GM21786 (cell line): ENCODE results near the gene PCDH1.
A peak's percentile ranks its signal among the peaks of the same experiment; 100 is the strongest.

Experiments used
- ATAC-seq: cut with Tn5 transposase; IDR thresholded peaks from one replicate; pipeline ENCODE4 v1.9.1; 2021; ENCODE audit not compliant: unreplicated experiment

PCDH1 gene

GRCh38 chr5:141857226-141857625, 21.0 kb downstream of the PCDH1 start:
- no peak for ATAC-seq

GRCh38 chr5:141856037-141856790, 22.0 kb downstream of the PCDH1 start:
- no peak for ATAC-seq

GRCh38 chr5:141855265-141856036, 22.8 kb downstream of the PCDH1 start:
- ATAC-seq, result no peak

- no peak for ATAC-seq
Measured at GRCh38 chr5:141853895-141854626, 24.1 kb downstream of the PCDH1 start.

DNA sequence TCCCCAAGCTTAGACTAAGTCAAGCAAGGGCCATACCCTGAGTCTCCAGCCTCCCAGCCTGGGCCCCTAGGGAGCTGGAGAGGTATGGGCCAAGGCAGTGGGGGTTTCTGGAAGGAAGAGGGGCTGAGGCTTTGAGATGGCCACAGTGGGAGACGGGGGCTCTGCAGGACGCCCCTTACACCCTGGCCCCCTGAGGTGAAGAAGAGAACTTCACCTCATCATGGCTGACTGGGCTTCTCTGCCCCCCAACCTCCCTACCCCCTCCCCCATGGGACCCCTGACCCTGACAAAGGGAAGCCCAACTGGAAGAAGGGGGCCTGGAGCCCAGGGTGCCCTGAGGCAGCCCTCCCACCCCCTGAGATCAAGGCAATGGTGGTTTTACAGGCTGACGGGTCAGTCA, 25.8 kb downstream of the PCDH1 start:
- ATAC-seq, result no peak

DNA sequence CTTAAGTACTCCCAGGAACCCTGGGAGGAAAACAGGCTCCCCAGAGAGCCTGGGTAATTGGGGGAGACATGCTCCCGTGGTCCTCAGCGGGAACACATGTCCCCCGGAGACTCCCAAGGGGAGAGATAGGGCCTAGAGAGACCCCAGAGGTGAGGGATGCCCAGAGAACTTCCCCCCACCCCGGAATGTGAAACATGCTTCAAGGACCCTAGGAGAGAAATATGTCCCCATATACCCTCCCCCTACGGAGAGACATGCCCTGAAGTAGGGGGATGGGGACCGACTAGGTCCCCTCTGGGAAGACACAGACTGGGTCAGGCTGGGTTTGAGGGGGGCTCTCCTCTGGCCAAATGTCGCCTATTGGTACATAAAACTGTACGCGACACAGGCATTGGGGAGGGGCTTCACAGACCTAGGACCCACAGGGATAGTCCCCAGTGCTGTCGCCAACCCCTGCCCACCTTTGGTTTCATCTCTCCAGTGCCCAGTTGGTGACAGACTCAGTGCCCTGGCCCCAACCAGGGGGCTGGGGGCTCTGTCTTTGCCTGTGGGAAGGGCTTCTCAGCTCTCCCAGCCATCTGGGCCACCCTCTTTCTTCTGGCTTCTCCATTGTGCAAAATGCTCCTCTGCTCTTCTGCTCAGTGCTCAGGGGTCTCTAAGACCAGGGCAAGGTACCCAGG, 26.9 kb downstream of the PCDH1 start:
- no peak for ATAC-seq

- ATAC-seq, result no peak
Measured at GRCh38 chr5:141850786-141851185, 27.4 kb downstream of the PCDH1 start.

GRCh38 chr5:141850244-141850768, 27.9 kb downstream of the PCDH1 start:
- ATAC-seq, result no peak

- ATAC-seq, result peak; percentile 76
Measured at GRCh38 chr5:141849415-141850243, 28.6 kb downstream of the PCDH1 start.

DNA sequence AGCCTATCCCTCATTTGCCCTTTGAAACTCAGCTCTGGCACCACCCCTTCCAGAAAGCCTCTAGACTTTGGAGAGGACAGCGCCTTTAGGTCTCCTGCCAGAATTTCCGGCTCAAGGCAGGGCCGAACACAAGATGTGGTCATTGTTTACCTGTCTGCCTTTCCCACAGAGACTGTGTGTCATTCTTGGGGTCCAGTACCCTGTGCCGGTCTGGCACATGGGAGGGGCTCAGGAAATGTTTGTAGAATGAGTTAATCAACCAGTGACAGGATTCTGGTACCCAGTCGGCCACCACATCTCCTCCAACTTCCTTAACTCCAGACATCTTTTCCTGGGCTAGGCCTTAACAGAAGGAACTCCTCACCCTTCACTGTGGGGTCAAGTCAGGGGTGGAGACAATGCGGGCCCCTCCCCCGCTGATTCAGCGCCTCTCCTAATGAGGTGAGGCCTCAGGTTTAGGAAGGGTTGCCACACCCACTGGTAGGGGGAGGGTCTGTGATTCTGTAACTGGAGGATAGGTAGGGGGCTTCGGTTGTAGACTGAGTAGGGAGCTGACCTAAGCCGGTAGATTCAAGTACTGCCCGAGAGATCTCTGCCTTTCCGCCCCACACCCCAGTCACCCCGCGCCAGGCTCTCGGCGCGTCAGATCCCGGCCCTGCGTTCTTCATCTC, 29.3 kb downstream of the PCDH1 start:
- peak; percentile 17 for ATAC-seq

DNA sequence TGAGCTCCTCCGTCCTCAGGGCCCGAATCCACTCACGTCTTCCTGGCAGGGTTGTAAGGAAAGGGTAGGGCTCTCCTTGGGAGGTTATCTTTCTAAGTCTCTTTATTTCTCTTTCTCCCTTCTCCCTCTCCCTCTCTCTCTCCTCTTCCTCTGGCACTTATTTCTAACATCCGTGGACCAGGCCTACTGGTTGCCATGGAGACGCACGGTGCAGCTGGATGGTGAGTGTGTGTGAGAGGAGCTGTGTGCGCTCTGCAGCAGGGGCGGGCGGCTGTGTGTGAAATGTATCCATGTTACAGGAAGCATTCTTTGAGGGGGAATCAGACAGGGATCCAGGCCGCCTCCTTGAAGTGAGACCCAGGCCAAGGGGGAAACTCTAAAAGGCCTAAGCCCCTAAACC, 32.2 kb downstream of the PCDH1 start:
- ATAC-seq, result no peak

GRCh38 chr5:141845371-141845851, 32.8 kb downstream of the PCDH1 start:
- ATAC-seq, result no peak

GRCh38 chr5:141844414-141845097, 33.7 kb downstream of the PCDH1 start:
- no peak for ATAC-seq

GRCh38 chr5:141843156-141843927, 34.9 kb downstream of the PCDH1 start:
- no peak for ATAC-seq

DNA sequence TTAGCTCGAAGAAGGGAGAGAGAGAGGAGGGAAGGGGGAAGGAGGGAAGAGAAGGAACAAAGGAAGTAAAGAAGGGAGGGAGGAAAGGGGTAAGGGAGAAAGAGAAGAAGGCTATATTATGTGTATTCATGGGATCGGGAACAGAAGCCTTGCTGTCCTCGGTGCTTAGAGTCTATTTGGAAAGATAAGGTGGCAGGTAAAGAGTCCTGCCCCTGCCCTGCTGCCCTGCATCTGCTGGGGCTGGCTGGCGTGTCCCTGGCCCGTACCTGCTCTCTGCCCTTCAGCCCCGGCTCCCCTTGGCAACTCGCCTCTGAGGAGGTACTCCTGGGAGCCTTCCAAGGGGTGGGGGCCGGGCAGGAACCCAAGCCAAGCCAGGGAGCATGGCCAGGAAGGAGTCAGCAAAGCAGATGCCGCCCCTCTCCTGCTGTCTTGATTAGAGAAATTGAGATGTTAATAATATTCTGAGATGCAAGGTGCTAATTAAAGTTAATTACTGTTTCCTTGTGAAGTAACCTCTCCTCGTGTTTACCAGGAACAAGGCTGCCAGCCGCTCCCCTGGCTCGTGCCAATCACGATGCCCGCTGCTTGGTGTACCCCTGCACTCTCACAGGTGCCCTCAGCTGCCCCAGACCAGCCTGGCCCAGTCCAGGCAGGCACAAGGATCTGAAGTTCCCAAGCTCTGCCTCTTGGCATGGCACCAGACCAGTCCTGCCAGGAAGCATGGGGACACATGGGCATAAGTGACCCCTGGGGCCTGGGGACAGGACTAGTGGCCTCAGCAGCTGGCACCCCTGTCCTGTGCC, 36.6 kb downstream of the PCDH1 start:
- no peak for ATAC-seq

DNA sequence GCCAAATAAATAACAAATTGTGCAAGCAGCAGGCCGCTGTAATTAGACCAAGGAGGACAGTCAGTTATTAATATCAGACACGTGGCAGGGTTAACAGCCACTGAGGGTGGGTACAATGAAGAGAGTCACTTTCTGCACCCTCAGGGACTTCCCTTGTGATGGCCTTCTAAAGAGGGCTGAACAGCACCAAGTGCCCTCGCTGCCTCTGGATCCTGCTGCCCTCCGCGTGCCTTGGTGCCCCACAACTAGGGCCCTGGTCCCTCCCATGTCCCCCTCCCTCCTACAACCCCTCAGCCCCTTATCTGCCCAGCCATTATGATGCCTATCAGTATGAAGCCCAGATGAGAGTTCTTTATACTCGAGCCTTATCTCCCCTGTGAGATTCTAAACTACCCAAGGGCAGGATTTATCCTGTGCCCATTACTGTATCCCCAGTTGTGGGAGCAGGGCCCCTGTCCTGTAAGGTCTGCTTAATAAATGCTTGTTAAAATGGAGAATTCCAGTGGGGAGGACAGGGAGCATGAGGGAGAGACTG, 37.3 kb downstream of the PCDH1 start:
- no peak for ATAC-seq

DNA sequence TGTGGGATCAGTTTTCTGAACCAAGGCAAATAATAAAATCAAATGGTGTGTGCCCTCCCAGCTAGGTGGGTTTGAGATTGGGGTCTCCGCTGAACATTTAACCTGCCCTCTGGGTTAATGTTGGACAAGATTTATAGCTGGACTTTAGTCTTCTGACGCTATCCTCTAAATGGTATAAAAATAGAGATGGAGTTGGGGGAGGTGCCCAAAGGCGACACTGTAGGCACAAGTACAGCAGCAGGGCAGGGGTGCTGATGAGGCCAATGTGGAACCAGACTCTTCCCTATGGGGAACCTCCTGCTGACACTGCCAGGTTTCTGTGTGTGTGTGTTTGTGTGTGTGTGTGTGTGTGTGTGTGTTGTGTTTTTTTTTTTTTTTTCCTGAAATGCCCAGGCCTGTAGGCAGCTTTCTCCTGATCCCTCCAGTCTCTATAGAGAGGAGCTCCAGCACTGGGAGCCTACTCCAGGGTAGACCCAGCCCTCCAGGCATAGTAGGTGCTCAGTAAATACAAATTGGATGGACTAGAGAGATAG, 37.9 kb downstream of the PCDH1 start:
- ATAC-seq, result no peak
